DND-41 (cell line): ENCODE measurements around the gene BIRC7.

Experiments used
- EZH2 ChIP-seq: IDR thresholded peaks from 3 replicates; pipeline ENCODE4 v1.6.1; 2012; ENCODE audit warnings: borderline replicate concordance, low read depth, mild to moderate bottlenecking, moderate library complexity, low read length, inconsistent platforms; ENCODE audit not compliant: severe bottlenecking
- TF ChIP-seq, protein P1 (sequence below): IDR thresholded peaks from 2 replicates; pipeline ENCODE4 v1.5.1; 2012; ENCODE audit warnings: borderline replicate concordance, low read length, moderate library complexity, mild to moderate bottlenecking; ENCODE audit not compliant: poor library complexity, severe bottlenecking; ENCODE audit errors: extremely low read depth

DNA sequence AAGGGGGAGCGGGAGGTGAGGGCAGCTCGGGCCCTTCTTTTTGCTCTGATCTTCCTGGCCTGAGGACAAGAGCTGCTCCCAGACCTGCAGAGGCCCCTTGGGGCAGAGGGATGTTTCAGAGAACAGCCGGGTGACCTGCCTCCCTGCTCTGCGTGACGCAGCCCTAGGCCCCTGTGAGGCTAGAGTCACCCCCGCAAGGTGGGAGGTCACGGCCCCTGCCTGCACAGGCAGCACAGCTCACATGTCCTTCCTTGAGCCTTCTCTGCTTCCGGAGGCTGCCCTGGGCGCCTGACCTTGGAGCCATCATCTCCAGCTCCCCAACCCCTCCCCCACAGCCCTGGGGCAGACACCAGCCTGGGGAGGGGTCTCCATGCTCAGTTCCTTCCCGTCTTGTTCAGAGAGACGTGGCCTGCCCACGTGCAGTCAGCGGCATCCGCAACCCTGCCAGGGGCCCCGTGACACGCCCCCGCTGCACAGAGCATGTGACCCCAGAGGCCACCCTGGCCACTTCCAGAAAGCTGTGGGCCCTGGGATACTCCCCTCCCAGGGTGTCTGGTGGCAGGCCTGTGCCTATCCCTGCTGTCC, at the start of gene BIRC7:
- TF ChIP-seq, protein P1, sequence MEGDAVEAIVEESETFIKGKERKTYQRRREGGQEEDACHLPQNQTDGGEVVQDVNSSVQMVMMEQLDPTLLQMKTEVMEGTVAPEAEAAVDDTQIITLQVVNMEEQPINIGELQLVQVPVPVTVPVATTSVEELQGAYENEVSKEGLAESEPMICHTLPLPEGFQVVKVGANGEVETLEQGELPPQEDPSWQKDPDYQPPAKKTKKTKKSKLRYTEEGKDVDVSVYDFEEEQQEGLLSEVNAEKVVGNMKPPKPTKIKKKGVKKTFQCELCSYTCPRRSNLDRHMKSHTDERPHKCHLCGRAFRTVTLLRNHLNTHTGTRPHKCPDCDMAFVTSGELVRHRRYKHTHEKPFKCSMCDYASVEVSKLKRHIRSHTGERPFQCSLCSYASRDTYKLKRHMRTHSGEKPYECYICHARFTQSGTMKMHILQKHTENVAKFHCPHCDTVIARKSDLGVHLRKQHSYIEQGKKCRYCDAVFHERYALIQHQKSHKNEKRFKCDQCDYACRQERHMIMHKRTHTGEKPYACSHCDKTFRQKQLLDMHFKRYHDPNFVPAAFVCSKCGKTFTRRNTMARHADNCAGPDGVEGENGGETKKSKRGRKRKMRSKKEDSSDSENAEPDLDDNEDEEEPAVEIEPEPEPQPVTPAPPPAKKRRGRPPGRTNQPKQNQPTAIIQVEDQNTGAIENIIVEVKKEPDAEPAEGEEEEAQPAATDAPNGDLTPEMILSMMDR, result no peak
- no peak for TF ChIP-seq EZH2
